ENCODE measurements around the gene G3BP1. TPM values are rescaled to one million over a fixed set of nuclear protein-coding genes. Genes with fewer than 3 reads are reported as not detected.

Gene G3BP1
- total and polyA plus RNA-seq, 2 of the 13 experiments (the other 11 are each of a cell fraction or from before 2014, with no cell fraction given) = 36.7 to 320 TPM

- TF ChIP-seq BCLAF1 (IDR thresholded peaks at IDR 0.05) (no peak), ZNF12 (CRISPR knock-in tag; IDR thresholded peaks at IDR 0.05) (no peak), NFE2L1 (CRISPR knock-in tag; IDR thresholded peaks at IDR 0.05; ENCODE audit: borderline replicate concordance) (no peak), THRA (CRISPR knock-in tag; IDR thresholded peaks at IDR 0.05; ENCODE audit: borderline replicate concordance) (no peak; the same call in 1 of the 2 replicates), CBX2 (IDR thresholded peaks at IDR 0.05; ENCODE audit: low read depth, low read length) (no peak), CBX2 (CRISPR knock-in tag; IDR thresholded peaks at IDR 0.05; ENCODE audit: low read depth) (no peak), SOX13 (IDR thresholded peaks at IDR 0.05) (no peak), SOX13 (CRISPR knock-in tag; conservative IDR thresholded peaks at IDR 0.05 in 1 of 2, IDR thresholded peaks at IDR 0.05 in 1 of 2) (no peak; a peak in 1 of 4 replicates), BCL6 (CRISPR knock-in tag; IDR thresholded peaks at IDR 0.05) (no peak), ZNF660 (CRISPR knock-in tag; IDR thresholded peaks at IDR 0.05; ENCODE audit: borderline replicate concordance, low read depth) (no peak; the same call in 1 of the 2 replicates), ZMAT5 (CRISPR knock-in tag; IDR thresholded peaks at IDR 0.05; ENCODE audit: borderline replicate concordance, low read depth) (no peak), ZFP62 (CRISPR knock-in tag; IDR thresholded peaks at IDR 0.05) (no peak), TBX3 (IDR thresholded peaks at IDR 0.05; ENCODE audit: borderline replicate concordance) (no peak), EP300 (IDR thresholded peaks at IDR 0.05; ENCODE audit: low read depth in 2 of 2, low read length in 2 of 2) (no peak), EP300 (CRISPR knock-in tag; IDR thresholded peaks at IDR 0.05; ENCODE audit: borderline replicate concordance) (no peak), WIZ (CRISPR knock-in tag; IDR thresholded peaks at IDR 0.05) (no peak), XRCC5 (optimal IDR thresholded peaks at IDR 0.05; ENCODE audit: low read length) (no peak), ZNF383 (CRISPR knock-in tag; IDR thresholded peaks at IDR 0.05; ENCODE audit: borderline replicate concordance) (no peak), TFE3 (CRISPR knock-in tag; IDR thresholded peaks at IDR 0.05) (no peak), ZNF207 (IDR thresholded peaks at IDR 0.05; ENCODE audit: borderline replicate concordance) (no peak), HNRNPUL1 (IDR thresholded peaks at IDR 0.05; ENCODE audit: low read depth, low read length) (no peak), E2F2 (CRISPR knock-in tag; IDR thresholded peaks at IDR 0.05; ENCODE audit: borderline replicate concordance) (no peak)
These were observed 483 bp downstream of the G3BP1 start (continued) for GRCh38 chr5:151772029-151772845.

Data from HepG2 (cell line).